ENCODE results near the gene TPPP3.
A peak's percentile ranks its signal among the peaks of the same experiment; 100 is the strongest.

The TPPP3 gene

GRCh38 chr16:67429053-67429798, 35.9 kb upstream of the TPPP3 start:
- Histone ChIP-seq H3K9me3 (replicated peaks; ENCODE audit: insufficient read depth, low read length) (no peaks in the 10 kb centered on the region), H4K20me1 (ENCODE audit: insufficient read depth, low read length) (no peaks in the 10 kb centered on the region), H3K27me3 (replicated peaks; ENCODE audit: insufficient read depth, low read length) (peaks cover 51% of the 10 kb centered on the region), H3K9ac (ENCODE audit: low read length) (no peak overlapping the region), H3K4me2 (ENCODE audit: low read depth, low read length) (no peak overlapping the region), H3F3A (ENCODE audit: insufficient read depth, low read length) (no peaks in the 10 kb centered on the region), H3K27ac (ENCODE audit: low read length) (no peak overlapping the region), H3K9me2 (replicated peaks; ENCODE audit: insufficient read depth, low read length) (no peaks in the 10 kb centered on the region), H3K36me3 (replicated peaks; ENCODE audit: insufficient read depth, low read length) (no peaks in the 10 kb centered on the region), H3K79me2 (ENCODE audit: low read length) (no peaks in the 10 kb centered on the region), H3K4me1 (ENCODE audit: low read length) (no peaks in the 10 kb centered on the region), H3K4me3 (ENCODE audit: low read length) (no peak overlapping the region), H2AFZ (ENCODE audit: low read length) (no peak overlapping the region)
- DNase-seq, result no peak
- TF ChIP-seq EZH2phosphoT487 (IDR thresholded peaks at IDR 0.05; ENCODE audit: low read length), result no peak
- no peak for TF ChIP-seq EZH2 (optimal IDR thresholded peaks at IDR 0.05; ENCODE audit: low read depth, low read length)

DNA sequence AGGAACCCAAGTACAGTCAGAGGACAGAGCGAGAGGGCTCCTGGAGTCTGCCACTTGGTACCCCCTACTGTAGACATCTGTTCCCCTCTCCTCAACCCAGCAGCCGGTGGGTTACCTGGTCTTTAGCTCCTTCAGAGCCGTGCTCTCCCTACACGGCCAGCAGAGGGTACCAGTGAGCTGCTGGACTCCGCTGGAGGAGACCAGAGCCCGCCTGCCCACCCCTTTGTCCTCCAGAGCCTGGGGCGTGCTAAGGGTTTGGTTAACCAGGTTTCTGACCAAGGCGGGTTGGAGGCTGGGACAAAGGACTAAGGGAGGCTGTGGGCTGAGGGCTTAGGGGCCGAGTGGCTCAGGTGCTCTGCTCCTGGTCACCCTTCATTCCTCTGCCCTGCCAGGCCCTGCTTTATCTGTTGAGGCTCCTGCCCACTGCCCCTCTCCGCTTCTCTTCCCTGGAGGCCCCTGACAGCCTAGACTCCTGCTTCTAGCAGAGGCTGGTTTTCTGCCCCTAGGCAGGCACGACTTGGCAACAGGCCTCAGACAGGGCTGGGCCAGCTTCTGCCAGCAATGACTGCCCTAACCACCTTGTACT, 34.9 kb upstream of the TPPP3 start:
- no peak overlapping the region for H2AFZ ChIP-seq (ENCODE audit: low read length)
- no peaks in the 10 kb centered on the region for H3K36me3 ChIP-seq (replicated peaks; ENCODE audit: insufficient read depth, low read length)
- H3K9me2 ChIP-seq (replicated peaks; ENCODE audit: insufficient read depth, low read length), result no peaks in the 10 kb centered on the region
- H3K4me1 ChIP-seq (ENCODE audit: low read length), result no peaks in the 10 kb centered on the region
- no peaks in the 10 kb centered on the region for H3F3A ChIP-seq (ENCODE audit: insufficient read depth, low read length)
- no peaks in the 10 kb centered on the region for H4K20me1 ChIP-seq (ENCODE audit: insufficient read depth, low read length)
- TF ChIP-seq EZH2phosphoT487 (IDR thresholded peaks at IDR 0.05; ENCODE audit: low read length), result no peak
- TF ChIP-seq, protein P1, sequence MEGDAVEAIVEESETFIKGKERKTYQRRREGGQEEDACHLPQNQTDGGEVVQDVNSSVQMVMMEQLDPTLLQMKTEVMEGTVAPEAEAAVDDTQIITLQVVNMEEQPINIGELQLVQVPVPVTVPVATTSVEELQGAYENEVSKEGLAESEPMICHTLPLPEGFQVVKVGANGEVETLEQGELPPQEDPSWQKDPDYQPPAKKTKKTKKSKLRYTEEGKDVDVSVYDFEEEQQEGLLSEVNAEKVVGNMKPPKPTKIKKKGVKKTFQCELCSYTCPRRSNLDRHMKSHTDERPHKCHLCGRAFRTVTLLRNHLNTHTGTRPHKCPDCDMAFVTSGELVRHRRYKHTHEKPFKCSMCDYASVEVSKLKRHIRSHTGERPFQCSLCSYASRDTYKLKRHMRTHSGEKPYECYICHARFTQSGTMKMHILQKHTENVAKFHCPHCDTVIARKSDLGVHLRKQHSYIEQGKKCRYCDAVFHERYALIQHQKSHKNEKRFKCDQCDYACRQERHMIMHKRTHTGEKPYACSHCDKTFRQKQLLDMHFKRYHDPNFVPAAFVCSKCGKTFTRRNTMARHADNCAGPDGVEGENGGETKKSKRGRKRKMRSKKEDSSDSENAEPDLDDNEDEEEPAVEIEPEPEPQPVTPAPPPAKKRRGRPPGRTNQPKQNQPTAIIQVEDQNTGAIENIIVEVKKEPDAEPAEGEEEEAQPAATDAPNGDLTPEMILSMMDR (IDR thresholded peaks at IDR 0.05; ENCODE audit: low read length), result peak; percentile 75
- TF ChIP-seq EZH2 (optimal IDR thresholded peaks at IDR 0.05; ENCODE audit: low read depth, low read length), result no peak
- H3K4me3 ChIP-seq (ENCODE audit: low read length), result no peak overlapping the region
- H3K79me2 ChIP-seq (ENCODE audit: low read length), result no peaks in the 10 kb centered on the region
- peaks cover 61% of the 10 kb centered on the region for H3K27me3 ChIP-seq (replicated peaks; ENCODE audit: insufficient read depth, low read length)
- no peak overlapping the region for H3K9ac ChIP-seq (ENCODE audit: low read length)
- no peaks in the 10 kb centered on the region for H3K9me3 ChIP-seq (replicated peaks; ENCODE audit: insufficient read depth, low read length)
- no peak overlapping the region for H3K27ac ChIP-seq (ENCODE audit: low read length)
- peak; percentile 43 for DNase-seq
- no peak overlapping the region for H3K4me2 ChIP-seq (ENCODE audit: low read depth, low read length)

DNA sequence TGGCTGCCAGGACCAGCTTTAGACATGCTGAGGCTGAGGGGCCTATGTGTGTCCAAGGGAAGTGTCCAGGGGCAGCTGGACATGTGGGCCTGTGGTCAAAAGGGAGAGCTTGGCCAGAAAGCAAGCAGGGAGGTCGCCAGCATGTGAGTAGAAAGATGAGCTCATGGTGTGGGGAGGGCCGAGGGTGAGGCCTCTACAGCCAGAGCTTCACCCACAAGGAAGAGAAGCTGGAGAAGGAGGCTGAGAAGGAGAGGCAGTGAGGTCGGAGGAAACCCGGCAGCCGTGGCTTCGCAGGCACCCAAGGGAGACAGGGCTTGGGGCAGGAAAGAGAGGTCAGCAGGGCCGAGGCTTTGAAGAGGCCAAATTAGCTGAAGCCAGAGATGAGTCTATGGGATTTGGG, 33.7 kb upstream of the TPPP3 start:
- Histone ChIP-seq H3K27ac (ENCODE audit: low read length) (no peak overlapping the region), H4K20me1 (ENCODE audit: insufficient read depth, low read length) (no peaks in the 10 kb centered on the region), H2AFZ (ENCODE audit: low read length) (no peak overlapping the region), H3K4me1 (ENCODE audit: low read length) (no peaks in the 10 kb centered on the region), H3K9me2 (replicated peaks; ENCODE audit: insufficient read depth, low read length) (no peaks in the 10 kb centered on the region), H3K79me2 (ENCODE audit: low read length) (no peaks in the 10 kb centered on the region), H3K4me3 (ENCODE audit: low read length) (no peak overlapping the region), H3K9me3 (replicated peaks; ENCODE audit: insufficient read depth, low read length) (no peaks in the 10 kb centered on the region), H3K36me3 (replicated peaks; ENCODE audit: insufficient read depth, low read length) (no peaks in the 10 kb centered on the region), H3K4me2 (ENCODE audit: low read depth, low read length) (no peak overlapping the region), H3K9ac (ENCODE audit: low read length) (no peak overlapping the region), H3K27me3 (replicated peaks; ENCODE audit: insufficient read depth, low read length) (peaks cover 63% of the 10 kb centered on the region), H3F3A (ENCODE audit: insufficient read depth, low read length) (no peaks in the 10 kb centered on the region)
- DNase-seq, result no peak
- TF ChIP-seq, protein P1 (IDR thresholded peaks at IDR 0.05; ENCODE audit: low read length), result no peak
- no peak for TF ChIP-seq EZH2phosphoT487 (IDR thresholded peaks at IDR 0.05; ENCODE audit: low read length)
- no peak for TF ChIP-seq EZH2 (optimal IDR thresholded peaks at IDR 0.05; ENCODE audit: low read depth, low read length)

- H3K79me2 ChIP-seq (ENCODE audit: low read length), result no peaks in the 10 kb centered on the region
- no peak overlapping the region for H2AFZ ChIP-seq (ENCODE audit: low read length)
- no peak overlapping the region for H3K4me2 ChIP-seq (ENCODE audit: low read depth, low read length)
- no peak for DNase-seq
- no peak overlapping the region for H3K27ac ChIP-seq (ENCODE audit: low read length)
- no peak overlapping the region for H3K9ac ChIP-seq (ENCODE audit: low read length)
- no peaks in the 10 kb centered on the region for H4K20me1 ChIP-seq (ENCODE audit: insufficient read depth, low read length)
- no peaks in the 10 kb centered on the region for H3K36me3 ChIP-seq (replicated peaks; ENCODE audit: insufficient read depth, low read length)
- no peaks in the 10 kb centered on the region for H3K9me3 ChIP-seq (replicated peaks; ENCODE audit: insufficient read depth, low read length)
- TF ChIP-seq, protein P1 (IDR thresholded peaks at IDR 0.05; ENCODE audit: low read length), result no peak
- no peak for TF ChIP-seq EZH2 (optimal IDR thresholded peaks at IDR 0.05; ENCODE audit: low read depth, low read length)
- TF ChIP-seq EZH2phosphoT487 (IDR thresholded peaks at IDR 0.05; ENCODE audit: low read length), result no peak
- no peak overlapping the region for H3K4me3 ChIP-seq (ENCODE audit: low read length)
- H3K27me3 ChIP-seq (replicated peaks; ENCODE audit: insufficient read depth, low read length), result peaks cover 63% of the 10 kb centered on the region
- H3F3A ChIP-seq (ENCODE audit: insufficient read depth, low read length), result no peaks in the 10 kb centered on the region
- no peaks in the 10 kb centered on the region for H3K9me2 ChIP-seq (replicated peaks; ENCODE audit: insufficient read depth, low read length)
- no peaks in the 10 kb centered on the region for H3K4me1 ChIP-seq (ENCODE audit: low read length)
Measured at GRCh38 chr16:67426022-67426421, 32.7 kb upstream of the TPPP3 start.

Measured in MM.1S (cell line).